NCI-H2227 (cell line): ENCODE measurements around the gene BRD2.

Experiments
- DNase-seq: peaks from one replicate; lab custom pipeline; 2025; ENCODE audit not compliant: unreplicated experiment; lab: John Stamatoyannopoulos, UW

Gene BRD2

GRCh38 chr6:33023536-33023935 is 55.1 kb downstream of the BRD2 start:
- DNase-seq: no peak

- DNase-seq: no peak
Observed at GRCh38 chr6:33024521-33024920, 56.1 kb downstream of the BRD2 start.

- DNase-seq: no peak
Observed at GRCh38 chr6:33028220-33028849, 59.9 kb downstream of the BRD2 start.

- peak; percentile 4 for DNase-seq
Observed at GRCh38 chr6:33029328-33030184, 61.2 kb downstream of the BRD2 start.

GRCh38 chr6:33030245-33030644 is 61.9 kb downstream of the BRD2 start:
- no peak for DNase-seq
